ENCODE data around the gene TBPL1.

DNA sequence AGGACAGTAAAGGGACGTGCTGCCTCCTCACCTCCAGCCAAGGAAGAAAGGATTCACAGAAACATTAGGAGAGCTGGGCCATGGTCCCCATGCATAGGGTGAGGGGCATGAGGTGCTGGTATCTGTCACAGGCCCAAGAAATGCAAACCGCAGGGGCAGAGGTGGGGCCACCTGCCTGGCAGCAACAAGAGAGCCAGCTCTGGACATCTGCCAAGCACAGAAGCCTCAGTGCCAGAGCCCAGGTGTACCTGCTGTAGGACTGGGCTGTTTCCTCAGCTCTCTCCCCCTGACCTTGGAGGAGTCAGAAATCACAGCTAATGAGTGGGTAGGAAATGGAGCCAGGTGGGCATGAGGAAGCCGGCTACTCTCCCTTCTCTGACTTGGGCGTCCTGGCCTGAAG is 54.1 kb downstream of the TBPL1 start:
- TF ChIP-seq, protein P1, sequence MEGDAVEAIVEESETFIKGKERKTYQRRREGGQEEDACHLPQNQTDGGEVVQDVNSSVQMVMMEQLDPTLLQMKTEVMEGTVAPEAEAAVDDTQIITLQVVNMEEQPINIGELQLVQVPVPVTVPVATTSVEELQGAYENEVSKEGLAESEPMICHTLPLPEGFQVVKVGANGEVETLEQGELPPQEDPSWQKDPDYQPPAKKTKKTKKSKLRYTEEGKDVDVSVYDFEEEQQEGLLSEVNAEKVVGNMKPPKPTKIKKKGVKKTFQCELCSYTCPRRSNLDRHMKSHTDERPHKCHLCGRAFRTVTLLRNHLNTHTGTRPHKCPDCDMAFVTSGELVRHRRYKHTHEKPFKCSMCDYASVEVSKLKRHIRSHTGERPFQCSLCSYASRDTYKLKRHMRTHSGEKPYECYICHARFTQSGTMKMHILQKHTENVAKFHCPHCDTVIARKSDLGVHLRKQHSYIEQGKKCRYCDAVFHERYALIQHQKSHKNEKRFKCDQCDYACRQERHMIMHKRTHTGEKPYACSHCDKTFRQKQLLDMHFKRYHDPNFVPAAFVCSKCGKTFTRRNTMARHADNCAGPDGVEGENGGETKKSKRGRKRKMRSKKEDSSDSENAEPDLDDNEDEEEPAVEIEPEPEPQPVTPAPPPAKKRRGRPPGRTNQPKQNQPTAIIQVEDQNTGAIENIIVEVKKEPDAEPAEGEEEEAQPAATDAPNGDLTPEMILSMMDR (IDR thresholded peaks at IDR 0.05): no peak
- TF ChIP-seq POLR2A (IDR thresholded peaks at IDR 0.05): no peak

All from prostate gland (tissue), 2 donors.